Activated T-cell treated with anti-CD3 and anti-CD28 coated beads, Interleukin-2, amount 50 U/mL, for 1 hour (primary cell): ENCODE results near the gene TMEM61.
"Not testable (repeated sequence)": the region's sequence is repeated elsewhere in the genome, so short reads cannot be mapped to it uniquely, and the experiment has no call there.

Experiments used
- DNase-seq: peaks from one replicate; pipeline ENCODE4 v3.0.0-alpha.2; 2020

TMEM61 gene

GRCh38 chr1:55005351-55006140, 25.1 kb downstream of the TMEM61 start:
- DNase-seq, result no peak

- no peak for DNase-seq
Observed at GRCh38 chr1:55006931-55007330, 26.5 kb downstream of the TMEM61 start.

- no peak for DNase-seq
Observed at GRCh38 chr1:55007625-55008024, 27.2 kb downstream of the TMEM61 start.

- DNase-seq, result no peak
Observed at GRCh38 chr1:55010194-55010886, 29.9 kb downstream of the TMEM61 start.

- DNase-seq, result no peak
Observed at GRCh38 chr1:55010887-55011217, 30.4 kb downstream of the TMEM61 start.

GRCh38 chr1:55012661-55013060, 32.2 kb downstream of the TMEM61 start:
- no peak for DNase-seq

GRCh38 chr1:55015123-55015522, 34.7 kb downstream of the TMEM61 start:
- no peak for DNase-seq

- no peak for DNase-seq
Observed at GRCh38 chr1:55015731-55016620, 35.5 kb downstream of the TMEM61 start.

- no peak for DNase-seq
Observed at GRCh38 chr1:55018395-55018794, 38.0 kb downstream of the TMEM61 start.

GRCh38 chr1:55021942-55022546, 41.6 kb downstream of the TMEM61 start:
- DNase-seq, result peak; percentile 63

- DNase-seq, result not testable (repeated sequence)
Observed at GRCh38 chr1:55024163-55024562, 43.7 kb downstream of the TMEM61 start.

- DNase-seq, result not testable (repeated sequence)
Observed at GRCh38 chr1:55026682-55027081, 46.3 kb downstream of the TMEM61 start.

- not testable (repeated sequence) for DNase-seq
Observed at GRCh38 chr1:55031098-55031497, 50.7 kb downstream of the TMEM61 start.

GRCh38 chr1:55033265-55033614, 52.8 kb downstream of the TMEM61 start:
- no peak for DNase-seq

GRCh38 chr1:55034476-55035133, 54.2 kb downstream of the TMEM61 start:
- no peak for DNase-seq

GRCh38 chr1:55035904-55036303, 55.5 kb downstream of the TMEM61 start:
- no peak for DNase-seq

- no peak for DNase-seq
Observed at GRCh38 chr1:55037733-55038551, 57.5 kb downstream of the TMEM61 start.

GRCh38 chr1:55038552-55038838, 58.1 kb downstream of the TMEM61 start:
- DNase-seq, result no peak

GRCh38 chr1:55038974-55039341, 58.5 kb downstream of the TMEM61 start:
- no peak for DNase-seq

- no peak for DNase-seq
Observed at GRCh38 chr1:55039342-55040082, 59.1 kb downstream of the TMEM61 start, which contains the start of gene PCSK9. Gene PCSK9, plus strand, starts transcription at chr1:55039548. Its CDS starts 290 bp downstream, at chr1:55039838.
